Thoracic aorta (tissue), 2 donors: ENCODE measurements around the gene PLEK. TPM values are rescaled to one million over a fixed set of nuclear protein-coding genes. Genes with fewer than 3 reads are reported as not detected.
"Not testable (repeated sequence)": the region's sequence is repeated elsewhere in the genome, so short reads cannot be mapped to it uniquely, and the experiment has no call there.

Source experiments
- ATAC-seq: fragments of 150-250 bp; one replicate; pipeline ENCODE4 v1.8.0; 2017; ENCODE audit warnings: low read depth; ENCODE audit not compliant: insufficient number of reproducible peaks, low FRiP score
- DNase-seq: peaks from one replicate; pipeline ENCODE4 v3.0.0-alpha.2; 2020; ENCODE audit warnings: low spot score
- H3K27ac ChIP-seq, 2 donors: fragments of 200-600 bp; sonication (generic); 1 replicate in 1 of 2; 2 replicates in 1 of 2; pipeline ENCODE4 v1.5.1; 2016; ENCODE audit warnings: mild to moderate bottlenecking in 2 of 2, moderate library complexity in 2 of 2
- H3K27me3 ChIP-seq: fragments of 200-600 bp; sonication (generic); replicated peaks from 2 replicates; pipeline ENCODE4 v1.6.0; 2016; ENCODE audit warnings: mild to moderate bottlenecking; ENCODE audit not compliant: insufficient read depth
- H3K36me3 ChIP-seq: fragments of 200-600 bp; sonication (generic); one replicate; pipeline ENCODE4 v1.5.1; 2016
- H3K4me1 ChIP-seq, 2 donors: fragments of 200-600 bp; sonication (generic); 1 replicate in 1 of 2; 2 replicates in 1 of 2; pipeline versions ENCODE4 v1.5.1 to v1.6.0; 2016; ENCODE audit warnings: low read depth in 2 of 2, mild to moderate bottlenecking in 1 of 2; ENCODE audit not compliant: control insufficient read depth in 1 of 2
- H3K4me3 ChIP-seq: fragments of 200-600 bp; sonication (generic); 2 replicates; pipeline ENCODE4 v1.5.1; 2016; ENCODE audit warnings: mild to moderate bottlenecking
- H3K9me3 ChIP-seq: fragments of 200-600 bp; sonication (generic); 2 replicates; pipeline ENCODE4 v1.5.1; 2016
- total RNA-seq, 2 donors: library from RNA; depleted of rRNA; stranded (reverse); fragments of >200 nt; gene quantifications; one replicate each; pipeline versions ENCODE4 v1.1.0 to v1.2.3, GENCODE V29; 2016
- TF ChIP-seq, protein P1 (sequence below): fragments of 200-600 bp; sonication (generic); IDR thresholded peaks from one replicate; pipeline ENCODE4 v1.5.1; 2019; ENCODE audit warnings: antibody characterized with exemption

Gene PLEK
- total RNA-seq, 2 donors from 2014 or later, result 16.2 to 20.7 TPM

- TF ChIP-seq, protein P1, sequence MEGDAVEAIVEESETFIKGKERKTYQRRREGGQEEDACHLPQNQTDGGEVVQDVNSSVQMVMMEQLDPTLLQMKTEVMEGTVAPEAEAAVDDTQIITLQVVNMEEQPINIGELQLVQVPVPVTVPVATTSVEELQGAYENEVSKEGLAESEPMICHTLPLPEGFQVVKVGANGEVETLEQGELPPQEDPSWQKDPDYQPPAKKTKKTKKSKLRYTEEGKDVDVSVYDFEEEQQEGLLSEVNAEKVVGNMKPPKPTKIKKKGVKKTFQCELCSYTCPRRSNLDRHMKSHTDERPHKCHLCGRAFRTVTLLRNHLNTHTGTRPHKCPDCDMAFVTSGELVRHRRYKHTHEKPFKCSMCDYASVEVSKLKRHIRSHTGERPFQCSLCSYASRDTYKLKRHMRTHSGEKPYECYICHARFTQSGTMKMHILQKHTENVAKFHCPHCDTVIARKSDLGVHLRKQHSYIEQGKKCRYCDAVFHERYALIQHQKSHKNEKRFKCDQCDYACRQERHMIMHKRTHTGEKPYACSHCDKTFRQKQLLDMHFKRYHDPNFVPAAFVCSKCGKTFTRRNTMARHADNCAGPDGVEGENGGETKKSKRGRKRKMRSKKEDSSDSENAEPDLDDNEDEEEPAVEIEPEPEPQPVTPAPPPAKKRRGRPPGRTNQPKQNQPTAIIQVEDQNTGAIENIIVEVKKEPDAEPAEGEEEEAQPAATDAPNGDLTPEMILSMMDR, result no peak
- Histone ChIP-seq H3K36me3 (no peaks in the 10 kb centered on the region), H3K9me3 (no peaks in the 10 kb centered on the region), H3K27me3 (no peaks in the 10 kb centered on the region), H3K4me3 (no peak overlapping the region), H3K27ac (no peak overlapping the region), H3K4me1 (peaks cover 5 to 21% of the 10 kb centered on the region in 2 donors)
- no peak for ATAC-seq
- DNase-seq, result no peak
These were observed 26.0 kb downstream of the PLEK start for GRCh38 chr2:68391099-68391498.

GRCh38 chr2:68391869-68392268, 26.8 kb downstream of the PLEK start:
- TF ChIP-seq, protein P1, result no peak
- no peak overlapping the region for H3K4me3 ChIP-seq

DNA sequence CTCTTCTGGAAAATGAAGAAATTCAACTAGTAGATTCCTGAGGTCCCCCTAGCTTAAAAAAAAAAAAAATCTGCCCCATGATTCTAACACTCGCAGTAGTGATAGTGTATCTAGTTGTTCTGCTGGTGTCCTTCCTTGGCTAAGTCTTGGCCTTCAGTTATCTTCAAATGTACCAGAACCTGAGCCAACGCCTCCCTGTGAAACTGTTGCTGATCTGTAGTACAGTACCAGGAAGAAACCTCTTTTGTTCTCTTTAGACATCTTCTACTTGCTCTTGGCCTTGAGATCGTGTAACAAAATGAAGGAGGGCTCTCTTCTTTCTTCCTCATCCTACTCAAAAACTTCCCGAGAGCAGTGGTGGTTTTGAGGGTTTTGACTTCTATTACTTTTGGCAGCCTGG, 31.0 kb downstream of the PLEK start:
- no peak overlapping the region for H3K4me3 ChIP-seq
- no peaks in the 10 kb centered on the region for H3K9me3 ChIP-seq
- H3K27me3 ChIP-seq, result no peaks in the 10 kb centered on the region
- no peak overlapping the region for H3K27ac ChIP-seq
- ATAC-seq (no peak), DNase-seq (no peak)
- H3K4me1 ChIP-seq, result peaks cover 5 to 11% of the 10 kb centered on the region in 2 donors
- H3K36me3 ChIP-seq, result no peaks in the 10 kb centered on the region
- TF ChIP-seq, protein P1, result no peak

More at GRCh38 chr2:68391869-68392268, 26.8 kb downstream of the PLEK start:
- ATAC-seq, result no peak
- no peaks in the 10 kb centered on the region for H3K9me3 ChIP-seq
- no peak for DNase-seq
- H3K4me1 ChIP-seq, result peaks cover 5 to 21% of the 10 kb centered on the region in 2 donors
- H3K36me3 ChIP-seq, result no peaks in the 10 kb centered on the region
- no peaks in the 10 kb centered on the region for H3K27me3 ChIP-seq
- H3K27ac ChIP-seq, result no peak overlapping the region

GRCh38 chr2:68397704-68398263, 32.7 kb downstream of the PLEK start:
- not testable (repeated sequence) for H3K27me3 ChIP-seq, H3K4me3 ChIP-seq, H3K9me3 ChIP-seq, H3K36me3 ChIP-seq, H3K27ac ChIP-seq, ATAC-seq, DNase-seq, H3K4me1 ChIP-seq

GRCh38 chr2:68403199-68403644, 38.1 kb downstream of the PLEK start:
- no peak overlapping the region for H3K4me3 ChIP-seq
- ATAC-seq (no peak), DNase-seq (no peak)
- no peaks in the 10 kb centered on the region for H3K36me3 ChIP-seq
- no peaks in the 10 kb centered on the region for H3K4me1 ChIP-seq
- H3K27me3 ChIP-seq, result no peaks in the 10 kb centered on the region
- H3K27ac ChIP-seq, result no peak overlapping the region
- H3K9me3 ChIP-seq, result no peaks in the 10 kb centered on the region
- TF ChIP-seq, protein P1, result no peak

GRCh38 chr2:68404164-68404563, 39.1 kb downstream of the PLEK start:
- Histone ChIP-seq H3K4me3 (no peak overlapping the region), H3K4me1 (no peaks in the 10 kb centered on the region), H3K27me3 (no peaks in the 10 kb centered on the region), H3K27ac (no peak overlapping the region), H3K36me3 (no peaks in the 10 kb centered on the region), H3K9me3 (no peaks in the 10 kb centered on the region)
- DNase-seq, result no peak
- ATAC-seq, result no peak
- TF ChIP-seq, protein P1, result no peak
